ENCODE data around the gene MINPP1.

GRCh38 chr10:87505366-87506111 is 846 bp downstream of the MINPP1 start:
- TF ChIP-seq SIN3A (IDR thresholded peaks at IDR 0.05; ENCODE audit: borderline replicate concordance, insufficient read depth, low read depth, low read length) (no peak), POLR2AphosphoS5 (IDR thresholded peaks at IDR 0.05; ENCODE audit: low read depth, low read length) (no peak; the same call in 1 of the 2 replicates), TCF7L2 (IDR thresholded peaks at IDR 0.05; ENCODE audit: low read depth, low read length) (no peak), REST (IDR thresholded peaks at IDR 0.05; ENCODE audit: insufficient read depth in 1 of 2, low read depth in 2 of 2, low read length in 1 of 2) (no peak)
- TF ChIP-seq, protein P1, sequence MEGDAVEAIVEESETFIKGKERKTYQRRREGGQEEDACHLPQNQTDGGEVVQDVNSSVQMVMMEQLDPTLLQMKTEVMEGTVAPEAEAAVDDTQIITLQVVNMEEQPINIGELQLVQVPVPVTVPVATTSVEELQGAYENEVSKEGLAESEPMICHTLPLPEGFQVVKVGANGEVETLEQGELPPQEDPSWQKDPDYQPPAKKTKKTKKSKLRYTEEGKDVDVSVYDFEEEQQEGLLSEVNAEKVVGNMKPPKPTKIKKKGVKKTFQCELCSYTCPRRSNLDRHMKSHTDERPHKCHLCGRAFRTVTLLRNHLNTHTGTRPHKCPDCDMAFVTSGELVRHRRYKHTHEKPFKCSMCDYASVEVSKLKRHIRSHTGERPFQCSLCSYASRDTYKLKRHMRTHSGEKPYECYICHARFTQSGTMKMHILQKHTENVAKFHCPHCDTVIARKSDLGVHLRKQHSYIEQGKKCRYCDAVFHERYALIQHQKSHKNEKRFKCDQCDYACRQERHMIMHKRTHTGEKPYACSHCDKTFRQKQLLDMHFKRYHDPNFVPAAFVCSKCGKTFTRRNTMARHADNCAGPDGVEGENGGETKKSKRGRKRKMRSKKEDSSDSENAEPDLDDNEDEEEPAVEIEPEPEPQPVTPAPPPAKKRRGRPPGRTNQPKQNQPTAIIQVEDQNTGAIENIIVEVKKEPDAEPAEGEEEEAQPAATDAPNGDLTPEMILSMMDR (IDR thresholded peaks at IDR 0.05), result peak; percentile 91
